K562 (cell line): Measurements from ENCODE around the gene KIAA0930. TPM values are rescaled to one million over a fixed set of nuclear protein-coding genes. Genes with fewer than 3 reads are reported as not detected.
A peak's percentile ranks its signal among the peaks of the same experiment; 100 is the strongest.

Experiments
- ATAC-seq: fragments of 200-7000 bp; cut with Tn5 transposase; 3 replicates; pipeline ENCODE4 v1.9.1; 2020; ENCODE audit warnings: moderate library complexity
- BruUV-seq: library from RNA; stranded (reverse); fragments of 400-500 nt; replicated peaks from 2 replicates; lab custom pipeline; 2021; lab: Mats Ljungman, UMichigan
- CTCF ChIA-PET: fragments of 300-600 bp; formaldehyde crosslinking; extraction: SDS; loops from one replicate; lab custom pipeline; 2021; ENCODE audit warnings: low intra/inter-chr PET ratio; lab: Yijun Ruan, JAX
- POLR2A ChIA-PET: fragments of 300-600, 350-650 bp; sonication (Branson Sonifier 250); formaldehyde crosslinking; extraction: SDS; loops from one replicate; lab custom pipeline; 2021; ENCODE audit warnings: antibody characterized with exemption, inconsistent platforms; lab: Yijun Ruan, JAX
- DNase-seq, 4 experiments: peaks; one replicate each; pipeline versions ENCODE4 v3.0.0 to v3.0.0-alpha.2; 2011 to 2018; ENCODE audit warnings: low spot score in 3 of 4, mixed read lengths in 3 of 4; ENCODE audit errors: extremely low read depth in 1 of 4
- FAIRE-seq: peaks from 2 replicates; lab custom pipeline; 2011; peaks lifted over from hg19 to GRCh38; lab: Jason Lieb, UNC
- H2AFZ ChIP-seq: 2 replicates; pipeline ENCODE4 v1.6.0; 2011; ENCODE audit warnings: low read depth, low read length, control low read depth, inconsistent platforms
- H3K27ac ChIP-seq: fragments of 200-600 bp; 3 replicates; pipeline ENCODE4 v1.8.0; 2011; ENCODE audit warnings: low read depth, mild to moderate bottlenecking, control low read depth, inconsistent platforms, low read length, moderate library complexity, mixed read lengths; ENCODE audit errors: extremely low read depth
- H3K27me3 ChIP-seq, 2 experiments: fragments of 300-600 bp in 1 of 2; 2 replicates in 1 of 2; 3 replicates in 1 of 2; pipeline versions ENCODE4 v1.6.0 to v1.8.0; 2011; ENCODE audit warnings: inconsistent platforms in 2 of 2, low read length in 2 of 2, mild to moderate bottlenecking in 1 of 2, mixed read lengths in 1 of 2, moderate library complexity in 1 of 2; ENCODE audit not compliant: control insufficient read depth in 2 of 2, insufficient read depth in 2 of 2
- H3K36me3 ChIP-seq: fragments of 300-600 bp; 3 replicates; pipeline ENCODE4 v1.8.0; 2011; ENCODE audit warnings: mild to moderate bottlenecking, low read length, inconsistent platforms; ENCODE audit not compliant: control insufficient read depth, insufficient read depth
- H3K4me1 ChIP-seq, 2 experiments: fragments of 200-600 bp in 1 of 2; replicated peaks in 1 of 2; 2 replicates in 1 of 2; 3 replicates in 1 of 2; pipeline versions ENCODE4 v1.5.1 to v1.8.0; 2011; ENCODE audit warnings: inconsistent platforms in 2 of 2, low read length in 2 of 2, mild to moderate bottlenecking in 1 of 2, mixed read lengths in 1 of 2, moderate library complexity in 1 of 2; ENCODE audit not compliant: control insufficient read depth in 2 of 2, insufficient read depth in 2 of 2
- H3K4me2 ChIP-seq: 2 replicates; pipeline ENCODE4 v1.6.1; 2011; ENCODE audit warnings: low read length, control low read depth, inconsistent platforms, mixed read lengths; ENCODE audit not compliant: insufficient read depth
- H3K4me3 ChIP-seq: fragments of 200-600 bp; sonication (generic), shearing (Covaris generic); 2 replicates; pipeline ENCODE4 v1.5.1; 2016; ENCODE audit warnings: control low read depth, inconsistent platforms
- H3K79me2 ChIP-seq: fragments of 200-600 bp; 3 replicates; pipeline ENCODE4 v1.8.0; 2011; ENCODE audit warnings: low read length, inconsistent platforms; ENCODE audit not compliant: control insufficient read depth, insufficient read depth
- H3K9ac ChIP-seq, 2 experiments: 2 replicates each; pipeline versions ENCODE4 v1.6.0 to v1.6.1; 2011; ENCODE audit warnings: low read depth in 2 of 2, low read length in 2 of 2, control low read depth in 1 of 2, inconsistent platforms in 1 of 2, mild to moderate bottlenecking in 1 of 2, mixed read lengths in 1 of 2; ENCODE audit not compliant: insufficient read depth in 1 of 2
- H3K9me1 ChIP-seq: one replicate; pipeline ENCODE4 v1.6.0; 2011; ENCODE audit warnings: inconsistent platforms, mild to moderate bottlenecking, low read length, moderate library complexity; ENCODE audit not compliant: control insufficient read depth, insufficient read depth
- H3K9me3 ChIP-seq: replicated peaks from 2 replicates; pipeline ENCODE4 v1.5.1; 2011; ENCODE audit warnings: low read depth, low read length, inconsistent platforms; ENCODE audit not compliant: control insufficient read depth, insufficient read depth
- H4K20me1 ChIP-seq: replicated peaks from 2 replicates; pipeline ENCODE4 v1.6.1; 2011; ENCODE audit warnings: low read length, inconsistent platforms, mixed read lengths; ENCODE audit not compliant: control insufficient read depth, insufficient read depth
- CEBPZ ChIP-seq: fragments of 150-350 bp; IDR thresholded peaks from 2 replicates; pipeline ENCODE4 v1.6.1; 2014; ENCODE audit warnings: low read depth, mild to moderate bottlenecking, low read length, borderline replicate concordance
- FOXP4 ChIP-seq: sonication (generic); formaldehyde crosslinking; IDR thresholded peaks from 2 replicates; pipeline ENCODE4 v1.8.0; 2022; ENCODE audit warnings: mild to moderate bottlenecking, missing genetic modification reagents, borderline replicate concordance
- GMEB1 ChIP-seq: fragments of 250-450 bp; sonication (Bioruptor Pico); IDR thresholded peaks from 2 replicates; pipeline ENCODE4 v1.4.0; 2020; ENCODE audit warnings: mild to moderate bottlenecking
- ILF3 ChIP-seq: fragments of 450-650 bp; IDR thresholded peaks from 2 replicates; pipeline ENCODE4 v1.6.1; 2018; ENCODE audit warnings: antibody characterized with exemption, mild to moderate bottlenecking, moderate library complexity, borderline replicate concordance
- NFE2 ChIP-seq: IDR thresholded peaks from 2 replicates; pipeline ENCODE4 v1.6.1; 2014; ENCODE audit warnings: antibody characterized with exemption, low read depth
- NRF1 ChIP-seq, 2 experiments: fragments of 450-650 bp; IDR thresholded peaks in 1 of 2; conservative IDR thresholded peaks in 1 of 2; 2 replicates each; pipeline ENCODE4 v1.6.1; 2014; ENCODE audit warnings: mild to moderate bottlenecking in 2 of 2
- RBM39 ChIP-seq: fragments of 200-400 bp; formaldehyde crosslinking; optimal IDR thresholded peaks from 2 replicates; pipeline ENCODE3; 2018; ENCODE audit warnings: low read depth, low read length
- SOX6 ChIP-seq: fragments of 450-650 bp; IDR thresholded peaks from 2 replicates; pipeline ENCODE4 v1.6.1; 2014; ENCODE audit warnings: mild to moderate bottlenecking
- USF1 ChIP-seq: sonication (generic); formaldehyde crosslinking; IDR thresholded peaks from 2 replicates; pipeline ENCODE4 v1.9.0; 2022; ENCODE audit warnings: mild to moderate bottlenecking, missing genetic modification reagents
- ZBTB1 ChIP-seq: sonication (generic); formaldehyde crosslinking; IDR thresholded peaks from 2 replicates; pipeline ENCODE4 v1.8.1; 2023; ENCODE audit warnings: missing genetic modification reagents, low read depth, mild to moderate bottlenecking, borderline replicate concordance
- ZFP91 ChIP-seq: sonication (generic); formaldehyde crosslinking; IDR thresholded peaks from 2 replicates; pipeline ENCODE4 v1.8.0; 2022; ENCODE audit warnings: mild to moderate bottlenecking, missing genetic modification reagents
- ZNF134 ChIP-seq: fragments of 250-450 bp; sonication (Bioruptor Pico); conservative IDR thresholded peaks from 2 replicates; pipeline ENCODE4 v1.4.0; 2020
- WGBS: fragments of 100-300 bp; shearing (Covaris generic); methylation state at CpG from one replicate; pipeline ENCODE4 v1.1.6; 2016; ENCODE audit warnings: low coverage, mixed read lengths; ENCODE audit not compliant: insufficient coverage; ENCODE audit errors: missing lambda C conversion rate; 5-methylcytosine and 5-hydroxymethylcytosine counted together
- in situ Hi-C: fragments of 300-500 bp; cut with MboI; formaldehyde crosslinking; loops from 4 replicates; pipeline ENCODE4 v1.15.0; 2018; ENCODE audit warnings: inconsistent platforms, mixed read lengths
- intact Hi-C: fragments of 100-400 bp; cut with micrococcal nuclease; formaldehyde crosslinking; loops from 2 replicates; pipeline ENCODE4 v1.14.2; 2022
- polyA plus RNA-seq, 8 experiments: library from polyadenylated mRNA; depleted of rRNA in 4 of 8; stranded (reverse) in 5 of 8; unstranded in 3 of 8; fragments of >200 nt; fragmentation: Nextera tagmentation in 2 of 8; fragmentation: Illumina TruSeq in 1 of 8; extraction: Ambion mirVana in 2 of 8; extraction: Trizol in 1 of 8; gene quantifications; 2 replicates each; pipeline versions ENCODE4 v1.2.1 to v1.2.3, GENCODE V29; 2011 to 2014; ENCODE audit warnings: inconsistent platforms in 1 of 8, missing spikeins in 1 of 8
- total RNA-seq, 7 experiments: library from RNA; depleted of rRNA in 6 of 7; stranded (reverse); fragments of >200 nt in 6 of 7; fragmentation: Illumina TruSeq in 2 of 7; extraction: Trizol in 2 of 7; gene quantifications; 2 replicates each; pipeline versions ENCODE4 v1.2.1 to v1.2.3, GENCODE V29; 2011 to 2021; ENCODE audit warnings: low replicate concordance in 1 of 7

KIAA0930 gene
- total and polyA plus RNA-seq, 9 of the 15 experiments (the other 6 are each of a cell fraction or from before 2014, with no cell fraction given): 0.24 to 12.1 (median 6.4) TPM

- Histone ChIP-seq H3K36me3 (no peaks in the 10 kb centered on the region), H3K27me3 (peaks cover 0 to 8% of the 10 kb centered on the region in 2 experiments; a peak in 2 of 5 replicates), H3K4me3 (no peak overlapping the region), H4K20me1 (peaks cover 22% of the 10 kb centered on the region; the same call in 1 of the 2 replicates), H3K9me3 (no peaks in the 10 kb centered on the region), H3K9me1 (no peaks in the 10 kb centered on the region), H3K9ac (peak overlapping the region in 1 of 2 experiments; percentile 35; a peak in 1 of 4 replicates), H3K4me1 (peaks cover 0 to 36% of the 10 kb centered on the region in 2 experiments; a peak in 3 of 5 replicates), H3K27ac (no peak overlapping the region), H2AFZ (no peak overlapping the region), H3K79me2 (no peaks in the 10 kb centered on the region), H3K4me2 (no peak overlapping the region)
- BruUV-seq: no TSS peak
- in situ Hi-C loops (no loop called here), intact Hi-C loops (no loop called here)
- CTCF ChIA-PET: no interaction called here
- WGBS: 4% methylated on average over 11 of the region's 14 CpGs
- DNase-seq (peak in 2 of 4 experiments; percentile 12 to 13), ATAC-seq (peak; percentile 51), FAIRE-seq (no peak)
- POLR2A ChIA-PET: interaction anchor here (0.9 kb wide), 1 partner anchor 22 kb away, joined by 3 read pairs; no protein-coding TSS in a partner anchor
- TF ChIP-seq ZBTB1 (CRISPR knock-in tag): no peak
- TF ChIP-seq FOXP4 (CRISPR knock-in tag): no peak
- TF ChIP-seq ILF3: no peak
- no peak for TF ChIP-seq GMEB1 (CRISPR knock-in tag)
- no peak for TF ChIP-seq RBM39
- peak; percentile 83 for TF ChIP-seq ZFP91
- TF ChIP-seq NRF1 (conservative IDR thresholded peaks at IDR 0.05 in 1 of 2, IDR thresholded peaks at IDR 0.05 in 1 of 2): peak; percentile 73 to 75
- TF ChIP-seq USF1 (CRISPR knock-in tag): no peak
- TF ChIP-seq ZNF134: no peak
- TF ChIP-seq SOX6: no peak
- TF ChIP-seq NFE2: 0 out of 2 replicates have a peak, but pooled peaks have one; percentile 13
- TF ChIP-seq CEBPZ: no peak
These were observed 28.4 kb downstream of the KIAA0930 start for GRCh38 chr22:45212306-45212709.
